GM20431 (cell line): Measurements from ENCODE around the gene TCP10L.
"Not testable (repeated sequence)": the region's sequence is repeated elsewhere in the genome, so short reads cannot be mapped to it uniquely, and the experiment has no call there.

Source experiments
- in situ Hi-C: fragments of 300-500 bp; cut with MseI, MboI; formaldehyde crosslinking; loops from one replicate; pipeline ENCODE4 v1.15.0; 2020; ENCODE audit warnings: low sequenced_read_pairs; ENCODE audit not compliant: unreplicated experiment

Gene TCP10L

GRCh38 chr21:32561476-32561875 lies 23.8 kb downstream of the TCP10L start:
- in situ Hi-C loops, result not testable (repeated sequence)

GRCh38 chr21:32560896-32561295 lies 24.4 kb downstream of the TCP10L start:
- in situ Hi-C loops, result no loop called here

GRCh38 chr21:32559006-32559610 lies 26.2 kb downstream of the TCP10L start:
- in situ Hi-C loops, result no loop called here

- in situ Hi-C loops, result no loop called here
Measured at GRCh38 chr21:32558106-32558505, 27.2 kb downstream of the TCP10L start.

GRCh38 chr21:32554832-32555638 lies 30.3 kb downstream of the TCP10L start:
- in situ Hi-C loops, result no loop called here

- in situ Hi-C loops, result no loop called here
Measured at GRCh38 chr21:32549886-32550285, 35.4 kb downstream of the TCP10L start.

GRCh38 chr21:32549440-32549839 lies 35.9 kb downstream of the TCP10L start:
- in situ Hi-C loops, result no loop called here

GRCh38 chr21:32548978-32549377 lies 36.3 kb downstream of the TCP10L start:
- in situ Hi-C loops, result no loop called here

- in situ Hi-C loops, result no loop called here
Measured at GRCh38 chr21:32547018-32547417, 38.3 kb downstream of the TCP10L start.

GRCh38 chr21:32545948-32546441 lies 39.3 kb downstream of the TCP10L start:
- in situ Hi-C loops, result no loop called here

- in situ Hi-C loops, result no loop called here
Measured at GRCh38 chr21:32544697-32545096, 40.6 kb downstream of the TCP10L start.

- in situ Hi-C loops, result no loop called here
Measured at GRCh38 chr21:32543975-32544374, 41.3 kb downstream of the TCP10L start.

GRCh38 chr21:32543056-32543455 lies 42.3 kb downstream of the TCP10L start:
- in situ Hi-C loops, result not testable (repeated sequence)

GRCh38 chr21:32539378-32539777 lies 45.9 kb downstream of the TCP10L start:
- in situ Hi-C loops, result no loop called here

GRCh38 chr21:32538147-32538792 lies 47.1 kb downstream of the TCP10L start:
- in situ Hi-C loops, result no loop called here

GRCh38 chr21:32537569-32537881 lies 47.8 kb downstream of the TCP10L start:
- in situ Hi-C loops, result no loop called here

GRCh38 chr21:32535612-32536011 lies 49.7 kb downstream of the TCP10L start:
- in situ Hi-C loops, result no loop called here

GRCh38 chr21:32534113-32534512 lies 51.2 kb downstream of the TCP10L start:
- in situ Hi-C loops, result no loop called here

GRCh38 chr21:32533611-32534010 lies 51.7 kb downstream of the TCP10L start:
- in situ Hi-C loops, result no loop called here

GRCh38 chr21:32533053-32533452 lies 52.3 kb downstream of the TCP10L start:
- in situ Hi-C loops, result no loop called here

- in situ Hi-C loops, result no loop called here
Measured at GRCh38 chr21:32532636-32533035, 52.7 kb downstream of the TCP10L start.
